Activated CD4-positive, alpha-beta T cell treated with anti-CD3 and anti-CD28 coated beads, Interleukin-2, Interleukin-4, amounts not matched to agents 100 ng/mL and 50 ng/mL, durations not matched to agents 16 hours and 8 hours (primary cell): ENCODE measurements around the gene ABCD3.
"Not testable (repeated sequence)": the region's sequence is repeated elsewhere in the genome, so short reads cannot be mapped to it uniquely, and the experiment has no call there.

ENCODE experiments used
- DNase-seq: peaks from one replicate; pipeline ENCODE4 v3.0.0-alpha.2; 2020; ENCODE audit warnings: low spot score

ABCD3 gene

DNA sequence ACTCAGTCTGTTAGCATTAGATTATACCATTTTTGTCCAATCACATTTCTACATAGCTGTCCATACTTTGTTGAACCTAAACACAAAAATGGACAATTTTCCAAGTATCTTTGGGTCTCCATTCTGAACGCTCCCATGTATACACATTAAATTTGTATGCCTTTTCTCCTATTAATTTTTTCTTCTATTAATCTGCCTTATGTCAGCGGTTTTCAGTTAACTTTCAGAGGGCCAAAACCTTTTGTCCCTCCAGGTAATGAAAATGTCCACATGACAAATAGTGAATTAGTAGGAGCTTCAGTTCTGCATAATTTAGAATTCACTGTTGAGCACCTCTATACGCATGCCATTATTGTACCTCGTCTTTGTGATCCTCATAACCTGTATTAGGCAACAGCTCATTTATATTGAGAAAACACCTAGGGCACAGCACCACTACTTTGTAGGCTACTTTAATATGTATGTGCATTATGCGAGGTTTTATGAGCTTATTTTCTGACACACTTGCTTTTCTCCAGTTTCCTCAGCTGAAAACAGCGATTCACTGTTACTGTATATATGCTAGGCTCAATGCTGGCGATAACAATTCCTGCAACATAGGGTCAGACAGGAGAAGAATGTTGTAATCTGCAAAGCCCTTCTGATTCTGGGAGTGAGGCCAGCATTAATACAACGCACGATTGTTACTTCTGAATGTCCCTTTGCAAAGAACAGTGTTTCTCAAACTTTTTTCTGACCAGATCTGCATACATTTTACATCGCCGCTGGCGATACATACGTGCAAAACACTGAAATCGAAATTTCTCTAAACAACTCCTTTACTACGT is 1.1 kb upstream of the ABCD3 start:
- DNase-seq, result no peak

DNA sequence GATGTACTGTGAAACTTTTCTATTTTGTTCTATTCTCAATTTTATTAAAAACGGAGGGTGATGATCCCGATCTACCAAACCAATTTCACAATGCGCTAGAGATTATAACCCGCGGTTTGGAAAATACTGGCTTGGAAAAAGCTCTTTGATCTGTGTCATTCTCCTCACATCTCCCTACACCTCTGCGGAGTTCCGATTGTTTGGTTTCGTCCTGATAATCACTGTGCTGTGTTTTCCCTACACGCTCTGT is 536 bp upstream of the ABCD3 start:
- no peak for DNase-seq

DNA sequence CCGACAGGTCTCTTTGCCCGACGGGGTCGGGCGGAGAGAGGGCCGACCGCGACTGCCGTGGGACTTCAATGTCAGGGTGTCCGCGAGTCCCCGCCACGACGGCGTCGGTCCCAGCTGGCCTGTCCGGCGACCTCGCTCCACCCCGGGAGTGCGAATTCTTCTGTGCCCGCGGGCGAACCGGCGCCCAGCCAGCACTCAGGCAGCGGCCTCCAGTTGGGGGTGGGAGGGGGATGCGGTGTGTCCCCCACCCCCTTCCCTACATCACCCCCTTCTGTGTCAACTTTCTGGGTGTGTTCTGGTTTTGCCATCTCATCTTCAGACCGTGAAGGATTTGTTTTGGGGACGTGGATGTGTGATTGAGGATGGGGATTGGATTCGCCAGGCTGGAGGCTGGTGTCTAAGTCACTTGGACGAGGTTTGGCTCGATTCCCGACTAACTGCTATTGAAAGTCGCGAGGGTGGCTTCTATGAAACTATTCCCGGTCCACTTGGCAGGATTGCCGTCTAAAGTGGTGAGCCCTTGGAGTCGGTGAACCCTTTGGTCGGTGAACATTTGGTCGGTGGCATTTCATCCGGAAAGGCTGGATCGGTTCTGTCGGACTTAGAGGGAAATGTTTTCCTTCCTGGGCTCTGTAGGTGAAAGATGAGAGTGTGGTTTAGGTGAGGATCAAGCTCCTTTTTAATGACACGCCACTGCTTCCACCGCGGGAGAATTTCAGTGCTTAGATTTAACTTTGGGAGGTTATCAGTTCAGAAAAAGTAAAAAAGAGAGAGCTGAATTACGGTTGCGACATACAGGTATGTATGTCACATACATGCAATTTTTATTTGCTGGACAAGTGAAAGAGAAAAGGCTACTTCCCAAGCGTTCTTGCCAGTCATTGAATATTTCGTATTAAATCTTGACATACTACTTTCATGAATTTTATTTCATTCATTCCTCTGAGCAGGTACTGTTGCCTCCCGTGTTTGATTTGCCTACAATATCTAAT is 771 bp downstream of the ABCD3 start:
- DNase-seq, result peak; percentile 11

DNA sequence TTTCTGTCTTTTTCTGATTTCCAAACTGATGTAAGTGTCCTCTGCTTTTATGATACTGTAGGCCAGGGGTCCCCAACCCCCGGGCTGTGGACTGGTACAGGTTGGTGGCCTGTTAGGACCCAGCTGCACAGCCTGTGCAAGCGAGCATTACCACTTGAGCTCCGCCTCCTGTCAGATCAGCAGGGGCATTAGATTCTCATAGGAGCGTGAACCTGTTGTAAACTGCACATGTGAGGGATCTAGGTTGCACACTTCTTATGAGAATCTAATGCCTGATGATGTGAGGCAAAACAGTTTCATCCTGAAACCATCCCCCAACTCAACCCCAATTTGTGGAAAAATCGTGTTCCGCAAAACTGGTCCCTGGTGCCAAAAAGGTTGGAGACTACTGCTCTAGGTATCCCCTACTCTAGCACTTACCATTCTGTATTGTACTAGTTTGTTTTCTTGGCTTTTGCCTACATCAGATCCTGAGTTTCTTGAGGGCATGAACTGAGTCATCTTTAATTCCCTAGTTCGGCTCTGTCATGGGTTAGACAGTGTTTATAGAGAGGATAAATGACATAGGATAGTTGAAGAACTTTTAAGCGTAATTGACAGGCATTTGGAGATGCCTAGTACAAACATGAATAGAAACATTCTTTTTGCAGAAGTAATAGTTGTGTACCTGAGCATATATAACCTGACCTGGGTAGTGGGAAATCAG is 4.1 kb downstream of the ABCD3 start:
- no peak for DNase-seq

DNA sequence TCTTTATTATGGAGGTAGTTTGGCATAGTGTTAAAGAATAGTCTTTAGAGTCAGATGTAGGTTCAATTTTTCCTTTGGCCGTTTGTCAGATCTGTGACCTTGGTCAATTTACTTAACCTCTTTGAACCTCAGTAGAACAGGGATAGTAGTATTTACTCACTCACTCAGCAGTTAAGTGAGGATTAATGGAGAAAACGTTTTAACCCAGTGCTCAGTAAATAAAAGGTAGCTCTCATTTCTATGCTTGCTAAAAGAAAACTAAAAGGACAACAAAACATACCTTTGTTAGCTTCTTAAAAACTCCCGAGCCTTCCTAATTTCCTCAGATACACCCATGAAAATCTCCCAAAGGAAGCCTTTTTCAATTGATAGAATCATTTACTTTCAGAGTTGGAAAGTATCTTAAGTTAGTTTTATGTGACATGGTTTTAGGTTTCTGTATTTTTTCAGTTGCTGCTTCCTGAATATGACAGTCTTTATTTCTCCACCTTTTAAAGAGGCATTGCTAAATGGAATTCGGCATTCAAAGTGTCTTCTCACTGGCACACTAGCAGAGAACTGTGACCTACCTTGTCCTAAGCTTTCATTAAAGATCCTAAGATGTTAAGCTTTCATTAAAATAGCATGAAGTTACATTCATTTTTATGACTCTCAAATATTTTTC is 7.8 kb downstream of the ABCD3 start:
- DNase-seq, result no peak

DNA sequence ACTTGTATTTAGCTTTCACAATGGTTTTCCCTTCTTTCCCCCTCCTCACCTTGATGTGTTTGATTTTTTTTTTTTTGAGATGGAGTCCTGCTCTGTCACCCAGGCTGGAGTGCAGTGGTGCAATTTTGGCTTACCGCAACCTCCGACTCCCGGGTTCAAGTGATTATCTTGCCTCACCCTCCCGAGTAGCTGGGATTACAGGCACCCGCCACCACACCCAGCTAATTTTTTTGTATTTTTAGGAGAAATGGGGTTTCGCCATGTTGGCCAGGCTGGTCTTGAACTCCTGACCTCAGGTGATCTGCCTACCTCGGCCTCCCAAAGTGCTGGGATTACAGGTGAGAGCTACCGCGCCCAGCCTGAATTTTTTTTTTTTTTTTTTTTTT is 8.3 kb downstream of the ABCD3 start:
- DNase-seq, result not testable (repeated sequence)

DNA sequence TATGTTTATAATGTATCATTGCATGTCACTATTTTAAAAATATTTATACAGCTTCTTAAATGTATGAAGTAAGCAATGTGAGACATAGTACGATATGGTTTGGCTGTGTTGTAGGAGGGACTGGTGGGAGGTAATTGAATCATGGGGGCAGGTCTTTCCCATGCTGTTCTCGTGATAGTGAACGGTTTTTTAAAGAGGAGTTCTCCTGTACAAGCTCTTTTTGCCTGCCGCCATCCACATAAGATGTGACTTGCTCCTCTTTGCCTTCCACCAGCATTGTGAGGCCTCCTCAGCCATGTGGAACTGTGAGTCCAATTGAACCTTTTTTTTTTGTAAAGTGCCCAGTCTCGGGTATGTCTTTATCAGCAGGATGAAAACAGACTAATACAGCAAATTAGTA is 10.3 kb downstream of the ABCD3 start:
- no peak for DNase-seq

DNA sequence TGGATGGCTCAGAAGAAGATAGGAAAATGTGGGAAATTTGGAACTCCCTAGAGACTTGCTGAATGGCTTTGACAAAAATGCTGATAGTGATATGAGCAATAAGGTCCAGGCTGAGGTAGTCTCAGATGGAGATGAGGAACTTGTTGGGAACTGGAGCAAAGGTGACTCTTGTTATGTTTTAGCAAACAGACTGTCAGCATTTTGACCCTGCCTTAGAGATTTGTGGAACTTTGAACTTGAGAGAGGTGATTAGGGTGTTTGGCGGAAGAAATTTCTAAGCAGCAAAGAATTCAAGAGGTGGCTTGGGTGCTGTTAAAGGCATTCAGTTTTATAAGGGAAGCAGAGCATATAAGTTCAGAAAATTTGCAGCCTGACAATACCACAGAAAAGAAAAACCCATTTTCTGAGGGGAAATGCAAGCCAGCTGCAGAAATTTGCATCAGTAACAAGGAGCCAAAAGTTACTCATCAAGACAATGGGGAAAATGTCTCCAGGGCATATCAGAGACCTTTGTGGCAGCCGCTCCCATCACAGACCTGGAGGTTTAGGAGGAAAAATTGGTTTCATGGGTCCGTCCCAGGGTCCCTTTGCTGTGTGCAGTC is 10.8 kb downstream of the ABCD3 start:
- not testable (repeated sequence) for DNase-seq

DNA sequence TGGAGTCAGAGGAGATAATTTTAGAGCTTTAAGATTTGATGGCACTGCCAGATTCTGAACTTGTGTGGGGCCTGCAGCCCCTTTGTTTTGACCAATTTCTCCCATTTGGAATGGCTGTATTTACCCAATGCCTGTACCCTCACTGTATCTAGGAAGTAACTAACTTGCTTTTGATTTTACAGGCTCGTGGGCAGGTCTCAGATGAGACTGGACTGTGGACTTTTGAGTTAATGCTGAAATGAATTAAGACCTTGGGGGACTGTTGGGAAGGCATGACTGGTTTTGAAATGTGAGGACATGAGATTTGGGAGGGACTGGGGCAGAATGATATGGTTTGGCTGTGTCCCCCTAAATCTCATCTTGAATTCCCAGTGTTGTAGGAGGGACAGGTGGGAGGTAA is 11.9 kb downstream of the ABCD3 start:
- not testable (repeated sequence) for DNase-seq

DNA sequence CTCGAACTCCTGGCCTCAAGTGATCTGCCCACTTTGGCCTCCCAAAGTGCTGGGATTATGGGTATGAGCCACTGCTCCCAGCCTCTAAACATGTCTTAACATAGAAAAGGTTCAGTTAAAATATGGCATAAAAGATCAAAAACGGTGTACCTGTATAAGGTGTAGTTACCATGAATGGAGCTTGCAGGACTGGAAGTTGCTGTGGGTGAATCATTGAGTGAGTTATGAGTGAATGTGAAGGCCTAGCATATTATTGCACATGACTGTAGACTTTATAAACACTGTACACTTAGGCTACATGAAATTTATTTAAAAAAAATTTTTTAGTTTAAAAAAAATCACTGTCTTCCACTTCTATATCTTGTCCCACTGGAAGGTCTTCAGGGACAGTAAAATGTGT is 15.7 kb downstream of the ABCD3 start:
- DNase-seq, result no peak

DNA sequence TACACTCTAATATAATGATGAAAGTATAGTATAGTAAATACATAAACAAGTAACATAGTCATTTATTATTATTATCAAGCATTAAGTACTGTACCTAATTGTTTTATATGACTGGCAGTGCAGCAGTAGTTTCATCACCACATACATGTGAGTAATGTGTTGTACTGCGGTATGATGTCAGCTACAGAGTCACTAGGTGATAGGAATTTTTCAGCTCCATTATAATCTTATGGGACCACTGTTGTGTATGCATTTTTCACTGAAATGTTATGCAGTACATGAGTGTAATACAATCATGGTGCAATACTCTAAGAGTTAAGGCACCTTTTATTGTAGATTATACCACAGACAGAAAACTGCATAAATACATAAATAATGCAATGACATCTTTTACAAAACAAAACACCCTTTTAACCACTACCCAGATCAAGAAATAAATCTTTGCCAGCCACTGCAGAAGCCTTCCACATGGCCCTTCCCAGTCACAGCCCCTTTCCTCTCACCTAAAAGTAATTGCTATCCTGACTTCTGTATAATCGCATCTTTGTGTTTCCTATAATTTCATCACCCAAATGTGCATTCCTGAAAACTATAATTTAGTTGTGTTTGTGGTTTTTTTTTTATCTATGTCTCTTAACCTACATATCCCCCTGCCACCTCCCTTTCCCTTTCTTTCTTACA is 16.3 kb downstream of the ABCD3 start:
- no peak for DNase-seq

DNA sequence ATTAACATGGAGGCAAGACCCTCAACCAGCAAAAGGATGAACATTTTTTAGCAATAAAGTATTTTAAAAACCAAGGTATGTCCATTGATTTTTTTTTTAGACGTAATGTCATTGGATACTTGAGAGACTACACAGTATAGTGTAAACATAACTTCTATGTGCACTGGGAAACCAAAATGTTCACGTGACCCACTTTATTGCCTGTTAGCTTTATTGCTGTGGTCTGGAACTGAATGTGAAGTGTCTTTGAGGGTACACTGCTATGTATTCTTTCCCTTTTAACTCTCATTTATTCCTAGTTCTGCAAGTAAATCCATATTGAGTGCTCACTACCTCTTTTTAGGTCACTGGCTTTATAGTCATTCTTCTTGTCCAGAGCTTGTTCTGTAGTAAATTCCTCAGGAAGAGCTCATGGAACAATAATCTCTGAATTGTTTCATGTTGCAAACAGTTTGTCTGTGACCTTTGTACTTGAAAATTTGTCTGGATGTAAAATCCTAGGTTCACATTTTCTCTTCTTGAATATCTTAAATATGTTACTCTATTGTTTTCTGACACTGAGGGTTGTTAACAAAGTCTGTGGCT is 20.6 kb downstream of the ABCD3 start:
- no peak for DNase-seq

DNA sequence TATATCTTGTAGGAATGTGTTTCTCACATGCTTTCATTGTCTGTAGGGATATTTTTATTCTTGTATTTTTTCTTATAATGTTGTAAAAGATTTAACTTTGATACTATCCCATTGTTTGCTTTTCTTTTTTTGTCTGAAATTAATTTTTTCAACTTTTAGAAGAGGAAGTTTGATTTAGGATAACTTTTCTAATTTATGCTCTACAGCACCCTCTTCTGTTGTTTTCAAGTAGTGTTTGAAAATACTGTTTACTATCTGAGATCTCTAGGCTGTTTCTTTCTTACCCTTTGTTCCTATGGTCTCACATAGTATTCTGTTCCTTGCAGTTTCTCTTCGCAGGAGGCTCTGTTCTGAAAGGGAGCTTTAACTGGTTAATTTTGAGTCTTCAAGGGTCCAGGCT is 21.9 kb downstream of the ABCD3 start:
- no peak for DNase-seq

DNA sequence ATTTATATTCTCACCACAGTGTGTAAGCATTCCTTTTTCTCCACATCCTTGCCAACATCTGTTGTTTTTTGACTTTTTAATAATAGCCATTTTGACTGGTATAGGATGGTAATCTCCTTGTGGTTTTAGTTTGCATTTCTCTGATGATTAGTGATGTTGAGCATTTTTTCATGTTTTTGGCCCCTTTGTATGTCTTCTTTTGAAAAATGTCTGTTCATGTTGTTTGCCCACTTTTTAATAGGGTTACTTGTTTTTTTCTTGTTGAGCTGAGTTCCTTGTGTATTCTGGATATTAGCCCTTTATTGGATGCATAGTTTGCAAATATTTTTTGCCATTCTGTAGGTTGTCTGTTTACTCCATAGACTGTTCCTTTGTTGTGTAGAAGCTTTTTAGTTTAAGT is 24.9 kb downstream of the ABCD3 start:
- not testable (repeated sequence) for DNase-seq

DNA sequence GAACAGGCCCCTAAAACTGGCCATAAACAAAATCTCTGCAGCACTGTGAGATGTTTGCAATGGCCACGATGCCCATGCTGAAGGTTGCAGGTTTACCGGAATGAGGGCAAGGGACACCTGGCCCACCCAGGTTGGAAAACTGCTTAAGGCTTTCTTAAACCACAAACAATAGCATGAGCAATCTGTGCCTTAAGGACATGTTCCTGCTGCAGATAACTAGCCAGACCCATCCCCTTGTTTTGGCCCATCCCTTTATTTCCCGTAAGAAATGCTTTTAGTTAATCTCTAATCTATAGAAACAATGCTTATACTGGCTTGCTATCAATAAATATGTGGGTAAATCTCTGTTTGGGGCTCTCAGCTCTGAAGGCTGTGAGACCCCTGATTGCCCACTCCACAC is 26.6 kb downstream of the ABCD3 start:
- DNase-seq, result not testable (repeated sequence)

DNA sequence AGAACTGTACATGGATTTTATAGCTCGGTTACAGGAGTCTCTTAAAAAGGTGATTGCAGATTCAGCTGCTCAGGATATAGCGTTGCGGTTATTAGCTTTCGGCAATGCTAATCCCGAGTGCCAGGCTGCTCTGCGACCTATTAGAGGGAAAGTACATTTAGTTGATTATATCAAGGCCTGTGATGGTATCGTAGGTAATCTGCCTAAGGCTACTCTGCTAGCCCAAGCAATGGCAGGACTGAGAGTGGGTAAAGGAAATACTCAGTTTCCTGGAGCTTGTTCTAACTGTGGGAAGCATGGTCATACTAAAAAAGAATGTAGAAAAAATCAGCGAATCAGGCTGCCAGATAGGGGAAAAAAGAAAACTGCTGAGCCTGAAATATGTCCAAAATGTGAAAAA is 27.5 kb downstream of the ABCD3 start:
- DNase-seq, result not testable (repeated sequence)

DNA sequence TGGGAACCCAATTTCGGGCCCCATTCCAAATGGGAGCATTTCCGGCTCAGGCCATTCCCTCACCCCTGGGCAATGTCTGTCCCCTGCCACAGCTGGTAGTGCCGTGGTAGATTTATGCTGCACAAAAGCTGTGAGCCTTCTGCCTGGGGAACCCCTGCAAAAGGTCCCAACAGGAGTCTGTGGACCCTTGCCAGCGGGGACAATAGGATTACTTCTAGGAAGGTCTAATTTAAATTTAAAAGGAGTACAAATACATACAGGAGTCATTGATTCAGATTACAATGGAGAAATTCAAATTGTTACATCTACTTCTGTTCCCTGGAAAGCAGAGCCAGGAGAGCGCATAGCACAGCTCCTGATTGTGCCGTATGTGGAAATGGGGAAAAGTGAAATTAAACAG is 28.0 kb downstream of the ABCD3 start:
- not testable (repeated sequence) for DNase-seq

DNA sequence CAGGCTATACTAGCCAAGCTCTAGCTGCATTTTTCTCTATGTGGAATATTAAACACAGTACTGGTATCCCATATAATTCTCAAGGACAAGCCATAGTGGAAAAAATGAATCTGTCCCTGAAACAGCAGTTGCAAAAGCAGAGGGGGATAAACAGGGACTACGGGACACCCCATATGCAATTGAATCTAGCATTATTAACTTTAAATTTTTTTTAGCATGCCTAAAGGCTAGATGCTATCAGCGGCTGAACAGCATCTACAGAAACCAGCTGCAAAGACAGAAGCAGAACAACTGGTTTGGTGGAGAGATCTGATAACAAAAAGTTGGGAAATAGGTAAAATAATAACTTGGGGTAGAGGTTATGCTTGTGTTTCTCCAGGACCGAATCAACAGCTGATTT is 30.6 kb downstream of the ABCD3 start:
- DNase-seq, result not testable (repeated sequence)

DNA sequence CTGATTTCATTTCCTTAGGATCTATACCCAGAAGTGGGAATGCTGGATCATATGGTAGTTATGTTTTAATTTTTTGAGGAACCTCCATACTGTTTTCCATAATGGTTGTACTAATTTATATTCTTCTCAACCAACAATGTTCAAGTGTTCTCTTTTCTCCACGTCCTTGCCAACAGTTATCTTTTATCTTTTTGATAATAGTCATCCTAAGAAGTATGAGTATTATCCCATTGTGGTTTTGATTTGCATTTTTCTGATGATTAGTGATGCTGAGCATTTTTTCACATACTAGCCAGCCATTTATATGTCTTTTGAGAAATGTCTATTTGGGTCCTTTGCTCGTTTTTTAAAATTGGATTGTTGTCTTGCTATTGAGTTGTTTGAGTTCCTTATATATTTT is 38.5 kb downstream of the ABCD3 start:
- DNase-seq, result no peak

DNA sequence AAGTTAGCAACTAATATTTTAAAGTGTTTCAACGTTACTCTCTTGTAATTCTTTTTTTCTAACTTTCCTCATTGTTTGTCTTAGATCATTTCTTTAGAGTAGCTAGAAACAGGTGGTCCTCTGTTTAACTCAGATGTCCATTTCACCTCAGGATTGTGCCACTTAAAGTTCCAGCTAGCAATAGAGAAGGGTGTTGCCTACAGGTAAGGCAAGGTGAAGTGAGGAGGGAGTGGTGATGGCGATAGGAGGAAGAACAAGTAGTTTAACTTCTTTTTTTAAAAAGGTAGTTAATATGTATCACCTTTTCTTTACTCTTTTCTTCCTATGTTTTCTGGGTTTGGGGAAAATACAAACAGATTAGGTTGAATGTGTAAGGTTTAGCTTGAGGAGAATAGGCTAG is 44.4 kb downstream of the ABCD3 start:
- DNase-seq, result no peak
